Stimulated activated CD8-positive, alpha-beta memory T cell treated with anti-CD3 and anti-CD28 coated beads, Interleukin-4, amount 100 ng/mL, for 4 hours (primary cell): ENCODE data around the gene SPTBN5.

ENCODE experiments used
- DNase-seq, 2 donors: peaks; one replicate each; pipeline ENCODE4 v3.0.0-alpha.2; 2020; ENCODE audit warnings: low read depth in 2 of 2, low spot score in 1 of 2

The SPTBN5 gene

DNA sequence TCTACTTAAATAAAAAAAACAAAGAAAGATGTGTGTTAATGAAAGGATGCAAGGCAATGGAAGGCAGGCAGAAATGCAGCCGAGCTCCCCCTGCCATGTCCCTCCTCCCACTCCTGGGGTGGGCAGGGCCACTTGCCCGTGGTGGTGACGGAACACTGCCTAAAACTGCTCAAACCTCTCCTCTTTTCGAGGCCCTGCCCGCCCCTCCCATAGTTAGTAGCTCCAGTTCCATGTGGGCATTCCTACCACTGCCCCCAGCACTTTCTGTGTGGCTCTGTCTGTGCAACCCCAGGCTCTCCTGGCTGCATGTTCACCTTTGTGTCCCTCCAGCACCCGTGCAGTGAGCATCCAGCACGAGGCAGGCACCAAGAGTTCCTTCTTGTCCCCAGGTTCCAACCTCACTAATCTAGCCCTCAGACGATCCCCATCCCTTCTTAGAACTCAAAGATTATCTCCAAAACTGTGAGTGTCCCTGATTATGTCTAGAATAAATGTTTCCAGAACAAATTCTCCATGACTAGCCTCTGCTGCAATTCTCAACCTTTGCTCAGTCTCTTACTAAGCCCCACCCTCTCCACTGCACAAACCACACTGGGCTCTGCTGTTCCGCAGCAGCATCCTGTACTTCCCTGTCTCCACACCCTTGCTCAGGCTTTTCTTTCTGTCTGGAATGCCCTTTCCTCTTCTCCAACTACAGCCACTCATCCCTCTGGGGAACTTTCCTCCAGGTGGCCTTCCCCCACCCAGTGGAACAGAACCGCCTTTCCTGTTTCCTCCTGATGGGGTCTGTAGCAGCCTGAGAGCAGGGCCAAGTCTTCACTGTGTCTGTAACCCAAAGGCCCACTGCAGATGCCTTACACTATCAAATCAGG, 32.6 kb upstream of the SPTBN5 start:
- DNase-seq = no peak

DNA sequence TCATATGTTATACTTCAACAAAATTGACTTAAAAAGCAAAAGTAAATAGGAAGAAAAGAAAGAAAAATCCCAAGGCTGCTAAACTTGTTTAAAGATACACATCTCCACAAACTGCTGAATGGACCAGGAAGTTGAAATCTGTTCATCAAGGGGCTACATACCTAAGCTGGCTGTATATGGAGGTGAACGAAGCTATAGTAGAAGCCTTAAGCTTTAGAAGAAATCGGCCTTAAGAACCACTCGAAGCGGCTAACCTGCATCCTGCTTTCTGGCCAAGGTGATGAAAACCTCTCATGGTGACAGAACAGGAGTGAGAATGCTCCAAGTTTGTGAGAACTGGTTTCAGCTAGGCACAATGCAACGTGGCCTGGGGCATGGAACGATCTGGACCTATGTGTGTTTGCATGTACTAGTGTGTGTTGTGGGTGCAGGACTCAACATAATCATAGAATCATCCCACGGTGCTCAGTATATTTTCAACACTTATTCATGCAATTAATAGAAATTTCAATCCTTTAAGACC, 31.3 kb upstream of the SPTBN5 start:
- DNase-seq = no peak

DNA sequence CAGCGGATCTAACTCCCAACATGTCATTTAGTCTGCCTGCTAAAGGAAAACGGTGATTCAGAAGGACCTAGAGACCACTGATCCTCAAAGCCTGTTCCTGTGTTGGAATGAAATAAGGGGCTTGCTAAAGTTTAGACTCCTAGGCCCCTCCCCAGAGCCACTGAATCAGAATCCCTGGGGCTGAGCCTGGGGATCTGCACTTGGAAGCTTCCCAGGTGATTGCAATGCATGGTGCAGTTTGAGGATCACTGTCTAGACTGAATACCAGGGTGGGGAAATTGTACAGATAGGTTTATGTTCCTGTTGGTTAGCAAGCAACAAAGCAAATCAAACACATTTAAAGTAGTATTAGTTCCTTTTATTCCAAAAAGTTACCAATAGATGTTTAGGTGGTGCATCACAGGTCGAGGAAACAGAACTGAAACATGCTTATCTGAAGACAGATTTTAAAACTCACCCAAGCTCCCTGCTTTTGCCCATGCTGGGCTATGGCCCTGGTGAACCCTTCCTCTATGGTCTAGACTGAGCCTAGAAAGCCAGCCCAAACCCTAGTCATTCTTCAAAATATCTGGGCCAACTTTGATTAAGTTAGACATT, 29.6 kb upstream of the SPTBN5 start:
- DNase-seq = no peak

DNA sequence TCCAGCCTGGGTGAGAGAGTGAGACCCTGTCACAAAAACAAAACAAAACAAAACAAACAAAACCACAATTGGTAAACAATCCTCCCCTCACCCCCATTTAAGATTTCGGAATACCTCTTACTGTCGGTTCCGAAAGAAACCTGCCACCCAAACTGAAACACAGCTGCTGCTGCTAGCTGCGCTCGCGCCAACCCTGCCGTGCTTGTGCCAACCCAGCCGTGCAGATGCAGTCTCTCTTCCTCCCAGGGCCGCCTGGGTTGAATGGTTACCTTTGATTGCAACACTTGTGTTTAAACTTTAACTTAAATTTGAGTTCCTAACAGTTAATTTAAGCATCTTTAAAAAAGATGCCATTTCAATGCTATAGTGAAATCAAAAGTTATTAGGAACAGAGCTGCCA, 28.5 kb upstream of the SPTBN5 start:
- no peak for DNase-seq

DNA sequence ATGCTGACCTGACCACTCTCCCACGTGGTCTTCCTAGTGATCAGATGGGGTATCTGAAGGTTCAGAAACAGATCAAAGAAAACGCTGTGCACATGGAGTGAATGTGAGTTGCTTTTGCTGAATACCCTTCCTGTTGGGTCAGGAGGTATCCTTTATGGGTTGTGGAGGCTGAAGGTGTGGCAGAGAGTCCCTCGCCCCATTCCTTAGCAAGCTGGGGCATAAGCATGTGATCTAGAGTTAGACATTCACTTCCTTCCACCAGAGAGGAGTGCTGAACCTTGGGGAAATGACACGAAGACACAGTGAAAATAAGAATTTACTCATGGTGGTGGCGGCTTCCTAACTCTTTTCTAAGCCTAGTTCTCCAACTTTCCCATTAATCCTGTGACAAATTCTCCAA, 27.8 kb upstream of the SPTBN5 start:
- no peak for DNase-seq

DNA sequence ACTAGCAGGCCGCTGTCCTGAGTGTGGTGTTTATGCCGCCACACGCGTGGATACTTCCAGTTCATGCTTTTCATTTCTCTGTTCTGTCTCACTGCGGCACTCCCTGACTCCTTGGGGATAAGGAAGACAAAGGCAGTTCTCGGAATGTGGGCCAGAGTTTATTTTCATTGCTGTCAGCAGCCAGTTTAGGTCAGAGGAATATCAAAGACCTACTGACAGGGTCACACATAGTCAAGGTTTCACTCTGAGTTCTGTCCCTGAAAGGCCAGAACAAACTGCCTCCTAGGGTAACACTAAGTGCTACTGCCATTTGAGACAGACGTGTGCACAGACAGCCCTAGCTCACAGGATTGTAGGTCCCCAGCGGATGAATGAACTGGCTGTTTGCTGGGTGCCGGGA, 27.3 kb upstream of the SPTBN5 start:
- no peak for DNase-seq

DNA sequence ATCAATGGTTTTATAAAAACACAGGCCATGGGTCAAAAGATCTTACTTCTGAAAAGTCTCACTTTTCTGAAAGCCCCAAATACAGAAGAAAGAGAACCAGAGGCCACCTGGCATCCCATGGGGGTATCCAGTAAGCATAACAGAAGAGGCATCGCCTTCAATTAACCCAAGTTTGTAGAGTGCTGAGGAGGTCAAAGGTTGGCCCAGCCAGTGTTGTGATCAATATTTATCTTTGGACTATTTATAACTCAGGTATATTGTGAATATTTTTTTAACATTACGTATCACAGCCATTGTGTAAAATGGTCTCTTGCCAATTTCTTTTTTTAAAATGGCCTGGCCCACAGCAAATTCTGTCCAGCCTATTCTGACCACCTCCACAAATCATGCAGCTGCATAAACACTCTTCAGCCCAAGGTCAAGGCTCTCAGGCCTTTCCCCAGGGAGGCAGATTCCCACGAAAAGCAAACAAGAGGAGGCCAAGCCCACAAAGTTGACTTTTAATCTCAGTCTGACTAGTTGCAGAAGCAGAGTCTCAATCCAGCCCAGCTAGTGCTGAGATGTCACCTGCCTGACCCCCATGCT, 26.2 kb upstream of the SPTBN5 start:
- DNase-seq = no peak

DNA sequence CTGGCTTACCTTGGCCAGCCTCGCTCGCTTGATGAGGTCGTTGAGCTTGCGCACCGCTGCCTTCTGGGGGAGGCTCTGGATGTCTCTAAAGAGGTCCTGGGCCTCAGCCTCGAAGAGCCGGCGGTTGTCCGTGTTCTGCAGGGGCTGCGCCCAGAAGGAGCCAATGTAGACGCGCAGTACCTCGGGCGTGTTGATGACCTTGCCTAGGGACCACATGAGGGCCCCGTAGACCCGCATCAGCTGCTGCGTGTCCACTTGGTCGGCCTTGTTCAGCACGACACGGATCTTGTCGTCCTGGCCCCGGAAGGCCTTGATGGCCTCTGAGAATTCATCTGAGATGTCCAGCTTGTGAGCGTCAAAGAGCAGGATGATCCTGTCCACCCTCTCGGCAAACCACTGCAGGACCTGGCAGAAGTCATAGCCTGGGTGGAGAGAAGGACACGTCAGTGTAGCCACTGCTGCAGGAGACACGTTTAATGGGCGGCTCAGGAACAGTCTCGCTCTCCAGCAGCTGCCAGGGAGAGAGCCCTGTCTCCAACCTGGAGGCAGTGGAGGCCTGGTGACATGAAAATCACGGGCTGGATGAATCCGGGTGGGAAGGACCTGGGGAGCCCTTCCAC, 25.5 kb upstream of the SPTBN5 start:
- DNase-seq = no peak

DNA sequence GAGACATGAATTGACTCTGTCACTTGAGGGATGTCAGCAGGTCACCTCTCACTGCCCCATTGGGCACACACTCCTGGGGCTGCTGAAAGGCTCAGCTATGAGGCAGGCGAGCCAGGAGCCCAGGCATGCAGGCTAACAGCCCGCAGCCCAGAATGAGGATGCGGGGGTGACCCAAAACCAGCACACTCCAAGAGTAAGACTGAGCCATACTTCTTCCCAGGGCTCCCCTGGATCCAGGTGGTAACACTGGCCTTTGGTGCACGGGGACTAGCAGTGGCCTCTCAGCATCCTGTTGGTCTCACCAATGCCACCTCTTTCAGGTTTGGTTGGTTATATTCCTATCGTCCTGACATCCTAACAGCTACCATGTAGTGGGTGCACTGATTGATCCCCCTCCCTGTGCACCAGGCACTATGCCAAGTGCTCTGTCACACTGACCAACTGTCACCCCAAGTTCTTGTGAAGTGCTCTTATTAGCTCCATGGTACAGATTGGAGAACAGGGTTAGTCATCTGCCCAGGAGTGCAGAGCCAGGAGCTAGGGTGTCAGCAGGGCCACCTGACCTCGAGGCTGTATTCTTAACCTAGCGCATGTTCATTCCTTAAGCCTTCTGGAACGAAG, 24.8 kb upstream of the SPTBN5 start:
- DNase-seq = no peak

DNA sequence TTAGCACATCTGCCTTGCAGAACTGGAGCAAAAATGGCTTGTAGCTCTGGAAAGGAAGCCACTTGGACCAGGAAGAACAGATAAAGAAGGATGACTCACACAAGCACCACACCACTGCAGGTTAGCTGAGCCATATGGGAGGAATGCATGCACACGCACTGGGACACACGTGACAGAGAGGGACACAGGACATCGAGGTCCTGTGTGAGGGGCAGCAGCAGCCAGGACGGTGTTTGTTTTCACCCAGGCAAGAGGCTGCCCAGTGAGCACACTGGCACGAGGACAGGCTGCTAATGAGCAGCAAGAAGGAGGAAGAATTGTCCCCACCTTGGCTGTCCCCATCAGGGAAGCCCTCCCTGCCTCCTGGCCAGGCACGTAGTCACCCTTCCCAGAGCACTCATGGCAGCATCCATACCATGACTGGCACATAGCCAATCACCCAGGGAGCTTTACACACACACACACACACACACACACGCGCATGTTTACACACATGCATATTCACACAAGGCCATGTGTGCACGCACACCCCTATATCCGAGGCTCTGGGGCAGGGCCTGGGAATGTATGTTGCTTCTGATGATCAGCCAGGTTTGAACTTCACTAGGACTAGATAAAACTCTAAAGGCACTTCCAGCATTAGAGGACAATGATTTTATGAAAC, 24.0 kb upstream of the SPTBN5 start:
- DNase-seq = no peak

DNA sequence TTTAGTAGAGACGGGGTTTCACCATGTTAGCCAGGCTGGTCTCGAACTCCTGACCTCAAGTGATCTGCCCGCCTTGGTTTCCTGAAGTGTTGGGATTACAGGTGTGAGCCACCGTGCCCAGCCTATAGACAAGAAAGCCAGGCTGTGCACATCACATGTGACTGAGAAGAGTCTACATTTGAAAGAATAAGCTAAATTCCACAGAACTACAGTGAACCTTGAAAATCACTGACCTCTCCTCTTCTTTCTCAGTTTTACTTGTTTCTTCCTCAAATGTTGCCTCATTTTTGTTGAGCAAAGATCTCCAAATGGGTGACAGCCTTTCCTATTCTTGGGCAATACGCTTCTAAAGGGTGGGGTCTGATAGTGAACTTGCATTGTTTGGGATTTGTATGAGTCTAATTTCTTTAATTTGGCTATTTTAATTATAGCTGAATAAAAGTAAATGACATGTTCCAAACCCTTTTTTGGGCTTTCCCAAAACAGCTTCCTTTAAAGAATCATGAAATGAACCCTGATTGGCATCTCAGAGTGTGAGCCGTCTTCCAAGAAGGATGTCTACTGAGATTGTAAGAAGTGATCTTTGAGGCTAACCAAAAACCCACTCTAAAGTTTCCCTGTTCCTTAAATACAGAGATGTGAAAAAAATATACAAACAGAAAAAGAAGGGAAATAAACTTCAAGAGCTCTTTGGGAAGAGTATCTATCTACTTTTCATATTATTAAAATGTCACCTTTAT, 21.6 kb upstream of the SPTBN5 start:
- DNase-seq = no peak

DNA sequence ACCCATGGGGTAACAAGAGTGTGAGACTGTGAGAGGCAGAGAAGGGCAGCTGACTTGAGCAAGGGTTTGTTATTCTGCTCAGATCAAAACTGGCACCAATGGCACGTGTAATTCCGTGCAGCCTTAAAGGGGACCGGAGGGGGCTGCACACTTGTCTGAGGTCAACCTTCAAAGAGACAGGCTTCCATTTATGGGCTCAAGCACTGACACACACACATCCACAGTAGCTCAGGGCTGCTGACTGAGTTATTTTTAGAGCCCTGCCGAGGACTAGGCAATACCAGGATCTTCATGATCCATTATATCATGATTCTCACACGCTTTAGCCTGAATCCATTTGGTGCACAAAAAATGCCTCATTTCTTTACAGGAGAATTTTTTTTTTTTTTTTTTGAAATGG, 20.6 kb upstream of the SPTBN5 start:
- no peak for DNase-seq

DNA sequence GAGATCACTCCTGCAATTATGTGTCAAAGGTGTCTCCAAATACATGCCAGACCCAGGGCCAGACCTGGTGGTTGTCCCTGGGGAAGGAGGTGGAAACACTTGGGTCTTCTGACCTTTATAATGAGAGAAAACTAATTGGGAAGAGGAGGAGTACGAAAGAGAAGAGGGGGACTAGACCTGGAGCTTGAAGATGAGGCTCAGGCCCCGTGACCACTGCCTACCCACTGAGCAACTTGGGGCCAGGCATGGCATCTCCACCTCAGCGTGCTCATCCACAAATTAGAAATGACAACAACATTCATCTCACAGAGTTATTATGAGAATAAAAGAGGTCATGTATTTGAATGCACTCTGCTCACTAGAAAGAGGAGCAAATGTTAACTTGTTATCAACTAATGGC, 19.4 kb upstream of the SPTBN5 start:
- DNase-seq = no peak

DNA sequence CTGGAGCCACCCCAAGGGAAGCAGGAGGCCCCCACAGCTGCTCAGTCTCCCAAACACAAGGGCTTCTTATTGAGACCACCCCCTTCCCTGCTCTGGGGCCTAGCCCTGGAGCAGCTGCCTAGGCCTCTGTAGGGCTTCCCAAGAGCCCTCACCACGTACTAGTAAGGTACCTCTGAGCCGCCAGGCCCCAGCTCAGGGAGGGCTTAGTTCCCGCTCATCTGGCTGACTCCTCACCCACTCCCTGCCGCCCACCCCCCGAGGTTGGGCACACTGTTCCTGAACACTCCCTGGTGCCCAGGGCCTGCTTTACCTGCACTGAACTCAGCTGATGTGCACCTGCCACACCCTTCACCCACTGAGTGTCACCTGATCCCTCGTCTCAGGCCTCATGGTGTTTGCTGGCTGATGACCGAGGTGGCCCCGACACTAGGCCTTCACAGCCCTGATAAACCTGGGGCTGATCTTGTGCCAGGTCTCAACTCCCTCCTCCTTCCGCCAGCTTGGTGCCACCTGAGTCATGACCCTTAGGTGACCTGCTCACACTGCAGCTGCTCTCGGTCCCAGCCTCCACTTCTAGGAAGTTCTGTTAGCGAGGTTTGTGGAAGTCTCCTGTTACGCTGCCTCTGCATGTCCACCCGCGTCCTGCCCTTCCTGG, 18.0 kb upstream of the SPTBN5 start:
- DNase-seq = no peak

DNA sequence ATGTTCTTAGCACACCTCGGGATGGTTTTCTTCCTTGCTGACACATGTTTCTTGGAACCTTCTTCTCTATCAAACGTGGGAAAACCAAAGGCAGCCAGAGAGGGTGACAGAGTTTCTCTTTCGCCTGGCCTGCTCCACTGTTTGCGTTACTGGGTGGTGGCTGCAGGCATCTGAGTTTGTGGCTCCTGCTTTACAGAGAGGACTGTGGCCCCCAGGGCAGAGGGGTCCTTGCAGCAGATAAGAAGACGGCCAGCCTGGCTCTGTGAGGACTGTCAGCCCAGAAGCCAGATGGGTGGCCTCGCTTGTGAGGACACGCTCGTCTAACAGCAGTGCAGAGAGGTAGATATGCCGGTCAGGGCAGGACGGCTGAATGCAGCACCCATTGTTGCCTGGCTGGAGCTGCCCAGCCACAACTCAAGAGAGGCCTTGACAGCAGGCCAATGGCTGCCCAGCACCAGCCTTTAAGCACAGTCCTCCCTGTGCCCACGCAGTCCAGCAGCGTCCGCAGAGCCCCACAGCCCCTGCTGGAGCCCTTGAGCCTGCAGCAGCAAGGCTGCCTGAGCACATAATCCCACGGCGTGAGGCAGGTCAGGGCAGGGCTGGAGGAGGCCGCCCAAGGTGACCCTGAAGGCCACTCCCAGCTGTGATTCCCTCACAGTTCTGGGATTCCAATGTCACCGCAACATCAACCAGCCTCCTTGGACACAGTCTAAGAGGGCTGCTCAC, 15.0 kb upstream of the SPTBN5 start:
- no peak for DNase-seq

DNA sequence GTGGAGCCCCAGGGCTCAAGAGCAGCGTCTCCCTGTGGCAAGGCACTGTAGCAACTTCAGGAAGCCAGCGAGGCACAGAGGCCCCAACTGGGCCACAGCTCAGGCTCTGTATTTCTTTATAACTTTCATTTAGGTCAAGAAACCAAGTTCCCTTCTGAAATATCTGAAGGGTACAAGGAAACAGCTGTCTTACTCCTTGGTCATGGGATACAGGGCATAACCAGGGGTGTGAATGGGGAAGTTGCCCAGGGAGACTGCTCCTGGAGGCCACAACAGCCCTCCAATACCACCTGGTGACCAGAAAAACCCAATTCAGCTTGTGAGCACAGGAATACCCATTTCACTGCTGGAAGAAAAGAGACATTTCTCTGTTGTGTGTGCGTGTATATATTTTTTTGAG, 13.3 kb upstream of the SPTBN5 start:
- no peak for DNase-seq

DNA sequence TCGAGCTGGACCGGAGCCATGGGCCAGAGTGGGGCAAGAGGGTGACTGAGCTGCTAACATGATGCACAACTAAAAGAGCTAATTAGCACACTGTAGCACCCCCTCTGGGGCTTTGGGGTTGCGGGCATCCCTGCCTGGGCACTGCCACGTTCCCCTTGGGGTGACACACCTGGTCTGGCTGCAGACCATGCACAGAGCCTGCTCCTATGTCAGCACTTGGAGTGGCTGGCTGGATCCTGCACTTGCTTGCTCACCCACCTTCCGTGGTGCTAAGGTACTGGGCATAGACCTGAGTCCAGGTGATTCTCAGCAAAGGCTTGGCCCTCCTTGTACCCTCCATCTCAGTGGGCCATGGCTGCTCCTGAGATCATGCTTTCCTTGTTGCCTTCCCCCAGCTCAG, 12.8 kb upstream of the SPTBN5 start:
- DNase-seq = no peak

DNA sequence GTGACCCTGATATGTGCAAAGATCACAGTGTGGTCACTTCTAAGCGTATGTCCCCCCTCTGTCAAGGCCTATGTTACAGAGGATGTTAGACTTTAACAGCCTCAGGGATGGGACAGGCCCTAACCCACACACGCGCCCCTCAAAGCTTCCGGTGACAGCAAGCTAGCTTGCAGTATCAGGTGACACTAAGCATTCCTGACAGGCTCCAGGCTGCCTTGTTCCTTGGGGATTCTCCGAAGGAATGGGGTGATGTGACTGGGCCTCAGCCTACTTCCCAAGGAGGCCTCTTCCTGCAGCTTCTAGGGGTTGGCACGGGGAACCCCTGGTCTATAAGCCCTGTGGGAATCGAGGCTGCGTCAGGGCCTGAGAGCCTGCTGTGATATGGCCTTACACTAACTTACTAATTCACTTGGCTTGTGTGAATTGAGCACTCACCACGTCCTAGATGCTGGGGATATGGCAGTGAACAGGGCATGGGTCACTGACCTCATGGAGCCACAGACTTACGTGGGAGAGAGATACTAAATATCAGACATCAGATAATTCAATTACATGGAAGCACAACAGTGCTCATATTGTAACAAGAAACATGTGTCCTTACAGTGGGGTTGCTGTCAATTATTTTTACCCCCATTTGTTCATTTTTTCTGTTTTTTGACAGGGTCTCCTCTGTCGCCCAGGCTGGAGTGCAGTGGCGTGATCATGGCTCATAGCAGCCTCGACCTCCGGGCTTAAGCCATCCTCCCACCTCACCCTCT, 11.4 kb upstream of the SPTBN5 start:
- no peak for DNase-seq
